Smooth muscle cell (in vitro differentiated cells): ENCODE results near the gene AUTS2. TPM values are rescaled to one million over a fixed set of nuclear protein-coding genes. Genes with fewer than 3 reads are reported as not detected.

Source experiments
- DNase-seq: peaks from one replicate; lab custom pipeline; 2025; ENCODE audit not compliant: unreplicated experiment; lab: John Stamatoyannopoulos, UW
- H2AFZ ChIP-seq: fragments of 200-600 bp; sonication (generic); 2 replicates; pipeline ENCODE4 v1.6.0; 2016; ENCODE audit warnings: antibody characterized with exemption, low read depth, mild to moderate bottlenecking
- H3F3A ChIP-seq: fragments of 200-600 bp; sonication (generic); 2 replicates; pipeline ENCODE4 v1.6.0; 2017; ENCODE audit warnings: antibody characterized with exemption, low read depth
- H3K27ac ChIP-seq: fragments of 200-600 bp; sonication (generic); 2 replicates; pipeline ENCODE4 v1.5.1; 2016; ENCODE audit warnings: low read depth, mild to moderate bottlenecking
- H3K27me3 ChIP-seq: fragments of 200-600 bp; sonication (generic); 2 replicates; pipeline ENCODE4 v1.6.1; 2016; ENCODE audit warnings: low read depth, mild to moderate bottlenecking
- H3K36me3 ChIP-seq: fragments of 200-600 bp; sonication (generic); 2 replicates; pipeline ENCODE4 v1.5.1; 2016; ENCODE audit warnings: low read depth
- H3K4me1 ChIP-seq: fragments of 200-600 bp; sonication (generic); 2 replicates; pipeline ENCODE4 v1.5.1; 2016; ENCODE audit warnings: low read depth
- H3K4me2 ChIP-seq: fragments of 200-600 bp; sonication (generic); 2 replicates; pipeline ENCODE4 v1.6.0; 2016; ENCODE audit warnings: mild to moderate bottlenecking
- H3K4me3 ChIP-seq: fragments of 200-600 bp; sonication (generic); 2 replicates; pipeline ENCODE4 v1.5.1; 2016; ENCODE audit warnings: mild to moderate bottlenecking
- H3K79me2 ChIP-seq: fragments of 200-600 bp; sonication (generic); 2 replicates; pipeline ENCODE4 v1.6.0; 2016; ENCODE audit warnings: low read depth, mild to moderate bottlenecking
- H3K9ac ChIP-seq: fragments of 200-600 bp; sonication (generic); 2 replicates; pipeline ENCODE4 v1.6.0; 2016; ENCODE audit warnings: low read depth
- H3K9me3 ChIP-seq: fragments of 200-600 bp; sonication (generic); replicated peaks from 2 replicates; pipeline ENCODE4 v1.5.1; 2016; ENCODE audit warnings: low read depth
- H4K20me1 ChIP-seq: fragments of 200-600 bp; sonication (generic); 2 replicates; pipeline ENCODE4 v1.6.0; 2016; ENCODE audit warnings: low read depth
- whole genome bisulfite sequencing: methylation state at CpG from one replicate; pipeline ENCODE4 v1.1.7; 2016; ENCODE audit warnings: low lambda C conversion rate; 5-methylcytosine and 5-hydroxymethylcytosine counted together
- polyA plus RNA-seq: library from polyadenylated mRNA; unstranded; fragments of >200 nt; fragmentation: Nextera tagmentation; extraction: Ambion mirVana; gene quantifications from 2 replicates; pipeline ENCODE4 v1.2.1, GENCODE V29; 2016
- total RNA-seq: library from RNA; depleted of rRNA; stranded (reverse); fragments of >200 nt; gene quantifications from 2 replicates; pipeline ENCODE4 v1.2.3, GENCODE V29; 2014
- TF ChIP-seq, protein P1 (sequence below): fragments of 200-600 bp; sonication (generic); IDR thresholded peaks from 2 replicates; pipeline ENCODE4 v1.5.1; 2017; ENCODE audit warnings: borderline replicate concordance, mild to moderate bottlenecking, antibody characterized with exemption; ENCODE audit not compliant: insufficient read depth, poor library complexity, severe bottlenecking

AUTS2 gene
- total and polyA plus RNA-seq, 2 experiments from 2014 or later = 6.5 to 8.6 TPM

DNA sequence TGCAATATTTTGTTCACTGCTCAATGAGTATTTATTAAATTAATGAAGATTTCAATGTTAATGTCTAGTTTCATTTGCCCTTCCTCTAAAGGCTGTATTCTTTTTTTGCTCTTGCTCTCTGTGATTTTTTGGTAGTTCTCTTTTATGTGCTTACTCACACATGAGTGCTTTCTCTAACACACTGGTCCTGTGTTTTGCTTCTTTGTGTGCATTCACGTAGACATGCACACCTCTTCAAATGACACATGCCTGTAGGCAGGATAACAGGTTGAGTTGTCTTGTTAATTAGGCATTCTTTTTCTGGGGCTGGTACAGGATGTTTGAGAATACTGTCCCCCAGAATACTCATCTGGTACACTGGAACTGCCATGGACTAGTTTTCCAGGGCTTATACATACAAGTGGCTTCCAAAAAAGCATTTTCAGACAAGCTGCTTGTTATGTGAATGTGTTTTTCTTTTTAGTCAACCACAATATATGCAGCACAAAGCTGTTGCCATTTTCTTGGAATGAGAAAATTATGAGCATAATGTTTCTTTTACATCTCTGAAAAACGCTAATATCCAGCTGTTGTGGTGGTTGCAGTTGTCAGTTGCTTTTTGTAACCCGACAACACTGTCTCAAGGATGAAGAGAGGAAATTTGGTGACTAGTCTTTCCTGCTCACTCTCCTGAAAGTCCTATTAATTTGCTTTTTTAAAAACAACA lies 416.4 kb downstream of the AUTS2 start:
- H3K9ac ChIP-seq = no peak overlapping the region
- H3K4me3 ChIP-seq = no peak overlapping the region
- H4K20me1 ChIP-seq = peaks cover 14% of the 10 kb centered on the region
- peaks cover 7% of the 10 kb centered on the region for H3K4me1 ChIP-seq
- TF ChIP-seq, protein P1, sequence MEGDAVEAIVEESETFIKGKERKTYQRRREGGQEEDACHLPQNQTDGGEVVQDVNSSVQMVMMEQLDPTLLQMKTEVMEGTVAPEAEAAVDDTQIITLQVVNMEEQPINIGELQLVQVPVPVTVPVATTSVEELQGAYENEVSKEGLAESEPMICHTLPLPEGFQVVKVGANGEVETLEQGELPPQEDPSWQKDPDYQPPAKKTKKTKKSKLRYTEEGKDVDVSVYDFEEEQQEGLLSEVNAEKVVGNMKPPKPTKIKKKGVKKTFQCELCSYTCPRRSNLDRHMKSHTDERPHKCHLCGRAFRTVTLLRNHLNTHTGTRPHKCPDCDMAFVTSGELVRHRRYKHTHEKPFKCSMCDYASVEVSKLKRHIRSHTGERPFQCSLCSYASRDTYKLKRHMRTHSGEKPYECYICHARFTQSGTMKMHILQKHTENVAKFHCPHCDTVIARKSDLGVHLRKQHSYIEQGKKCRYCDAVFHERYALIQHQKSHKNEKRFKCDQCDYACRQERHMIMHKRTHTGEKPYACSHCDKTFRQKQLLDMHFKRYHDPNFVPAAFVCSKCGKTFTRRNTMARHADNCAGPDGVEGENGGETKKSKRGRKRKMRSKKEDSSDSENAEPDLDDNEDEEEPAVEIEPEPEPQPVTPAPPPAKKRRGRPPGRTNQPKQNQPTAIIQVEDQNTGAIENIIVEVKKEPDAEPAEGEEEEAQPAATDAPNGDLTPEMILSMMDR = no peak
- 70% methylated on average over 3 of the region's 3 CpGs for WGBS
- no peaks in the 10 kb centered on the region for H3K79me2 ChIP-seq
- H3K4me2 ChIP-seq = no peak overlapping the region
- H3K27ac ChIP-seq = peak overlapping the region; percentile 35
- peaks cover 7% of the 10 kb centered on the region for H3F3A ChIP-seq
- no peaks in the 10 kb centered on the region for H3K9me3 ChIP-seq
- H3K27me3 ChIP-seq = peaks cover 26% of the 10 kb centered on the region
- no peaks in the 10 kb centered on the region for H3K36me3 ChIP-seq
- no peak overlapping the region for H2AFZ ChIP-seq
- no peak for DNase-seq

DNA sequence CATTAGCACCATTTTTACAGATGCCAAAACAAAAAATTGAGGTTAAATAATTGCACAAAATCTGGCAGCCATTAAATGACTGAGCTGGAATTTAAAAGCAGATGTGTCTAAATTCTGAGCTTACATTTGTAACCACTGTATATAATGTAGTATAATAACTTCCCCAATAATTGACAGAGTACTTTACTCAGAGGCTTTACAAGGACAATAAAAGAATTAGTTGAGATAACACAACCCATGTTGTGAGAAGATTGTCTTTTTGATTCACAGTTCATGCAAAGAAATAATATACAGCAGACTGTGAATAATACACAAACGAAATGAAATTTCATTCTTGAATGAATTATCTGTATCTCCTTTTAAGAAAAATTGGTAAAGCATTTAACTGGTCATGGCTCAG lies 417.1 kb downstream of the AUTS2 start:
- no peak overlapping the region for H3K9ac ChIP-seq
- 87% methylated on average over 1 of the region's 1 CpG for WGBS
- peak overlapping the region; percentile 35 for H3K27ac ChIP-seq
- H3K27me3 ChIP-seq = peaks cover 33% of the 10 kb centered on the region
- no peaks in the 10 kb centered on the region for H3K36me3 ChIP-seq
- H3K4me3 ChIP-seq = no peak overlapping the region
- peaks cover 7% of the 10 kb centered on the region for H3K4me1 ChIP-seq
- H3K4me2 ChIP-seq = no peak overlapping the region
- no peak overlapping the region for H2AFZ ChIP-seq
- no peaks in the 10 kb centered on the region for H3K9me3 ChIP-seq
- H3F3A ChIP-seq = peaks cover 7% of the 10 kb centered on the region
- H4K20me1 ChIP-seq = peaks cover 14% of the 10 kb centered on the region
- TF ChIP-seq, protein P1 = no peak
- no peaks in the 10 kb centered on the region for H3K79me2 ChIP-seq
- no peak for DNase-seq

DNA sequence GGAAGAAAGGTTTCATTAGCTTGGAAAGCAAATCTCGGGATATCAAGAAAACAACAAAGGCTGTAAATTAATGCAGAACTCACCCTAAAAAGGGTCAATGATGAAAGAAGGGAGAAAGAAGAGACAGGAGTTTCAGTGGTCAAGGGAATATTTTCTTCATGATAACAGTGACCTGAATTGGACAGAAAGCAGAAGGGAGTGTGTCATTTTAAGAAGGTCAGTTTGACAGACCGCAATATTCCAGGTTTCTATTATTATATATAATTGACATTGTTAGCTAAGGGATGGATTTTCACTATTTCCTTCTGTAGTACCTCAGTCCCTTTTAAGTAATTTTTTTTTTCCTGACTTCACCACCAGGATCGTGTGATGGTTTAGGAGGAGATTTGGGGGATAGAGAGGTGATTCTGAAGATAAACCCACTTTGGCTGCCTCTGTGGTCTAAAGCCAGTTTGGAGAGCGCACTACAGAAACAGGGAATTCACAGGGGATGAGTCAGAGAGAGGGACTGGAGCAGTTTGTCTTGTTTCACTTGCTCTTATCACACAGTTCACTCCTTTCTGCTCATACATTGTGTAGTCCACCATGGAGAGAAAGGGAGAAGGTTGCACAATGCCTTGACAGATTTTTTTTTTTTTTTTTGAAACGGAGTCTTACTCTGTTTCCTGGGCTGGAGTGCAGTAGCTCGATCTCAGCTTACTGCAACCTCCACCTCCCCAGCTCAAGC lies 417.9 kb downstream of the AUTS2 start:
- no peaks in the 10 kb centered on the region for H3K36me3 ChIP-seq
- H2AFZ ChIP-seq = no peak overlapping the region
- no peak overlapping the region for H3K9ac ChIP-seq
- no peaks in the 10 kb centered on the region for H3K79me2 ChIP-seq
- H3K27me3 ChIP-seq = peaks cover 37% of the 10 kb centered on the region
- no peak for DNase-seq
- H4K20me1 ChIP-seq = peaks cover 14% of the 10 kb centered on the region
- H3K27ac ChIP-seq = peak overlapping the region; percentile 35
- 26% methylated on average over 6 of the region's 6 CpGs for WGBS
- no peaks in the 10 kb centered on the region for H3K9me3 ChIP-seq
- peaks cover 7% of the 10 kb centered on the region for H3K4me1 ChIP-seq
- TF ChIP-seq, protein P1 = no peak
- no peak overlapping the region for H3K4me3 ChIP-seq
- peak overlapping the region; percentile 60 for H3K4me2 ChIP-seq
- peaks cover 7% of the 10 kb centered on the region for H3F3A ChIP-seq

DNA sequence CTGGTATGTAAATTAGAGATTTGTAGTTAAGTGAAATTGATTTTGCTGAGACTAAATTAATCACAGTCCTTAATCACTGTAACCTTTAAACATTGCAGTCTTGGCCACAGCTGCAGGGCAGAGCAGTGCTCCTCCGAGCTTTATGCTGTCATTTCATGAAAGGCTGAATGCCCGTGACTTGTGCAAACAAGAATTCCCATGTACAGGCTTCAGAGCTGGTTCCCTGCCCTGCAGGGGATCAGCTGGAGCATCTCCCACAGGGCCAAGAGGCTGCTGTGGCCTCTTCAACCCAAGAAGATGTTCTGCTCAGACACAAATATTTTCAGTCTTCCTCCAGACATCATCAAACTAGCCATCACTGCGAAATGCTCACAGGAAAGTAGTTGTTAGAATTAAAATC lies 419.1 kb downstream of the AUTS2 start:
- 64% methylated on average over 3 of the region's 3 CpGs for WGBS
- no peak for DNase-seq

More for the DNA sequence above, 419.1 kb downstream of the AUTS2 start:
- peaks cover 41% of the 10 kb centered on the region for H3K27me3 ChIP-seq
- H3K4me1 ChIP-seq = peaks cover 7% of the 10 kb centered on the region
- H2AFZ ChIP-seq = no peak overlapping the region
- no peak overlapping the region for H3K4me2 ChIP-seq
- no peak overlapping the region for H3K9ac ChIP-seq
- no peak overlapping the region for H3K4me3 ChIP-seq
- no peak overlapping the region for H3K27ac ChIP-seq
- no peaks in the 10 kb centered on the region for H3K9me3 ChIP-seq
- peaks cover 7% of the 10 kb centered on the region for H3F3A ChIP-seq
- H3K79me2 ChIP-seq = no peaks in the 10 kb centered on the region
- H3K36me3 ChIP-seq = no peaks in the 10 kb centered on the region
- peaks cover 20% of the 10 kb centered on the region for H4K20me1 ChIP-seq
- TF ChIP-seq, protein P1 = no peak
